ENCODE measurements around the gene SFI1.
"Not testable (repeated sequence)": the region's sequence is repeated elsewhere in the genome, so short reads cannot be mapped to it uniquely, and the experiment has no call there.

The SFI1 gene

DNA sequence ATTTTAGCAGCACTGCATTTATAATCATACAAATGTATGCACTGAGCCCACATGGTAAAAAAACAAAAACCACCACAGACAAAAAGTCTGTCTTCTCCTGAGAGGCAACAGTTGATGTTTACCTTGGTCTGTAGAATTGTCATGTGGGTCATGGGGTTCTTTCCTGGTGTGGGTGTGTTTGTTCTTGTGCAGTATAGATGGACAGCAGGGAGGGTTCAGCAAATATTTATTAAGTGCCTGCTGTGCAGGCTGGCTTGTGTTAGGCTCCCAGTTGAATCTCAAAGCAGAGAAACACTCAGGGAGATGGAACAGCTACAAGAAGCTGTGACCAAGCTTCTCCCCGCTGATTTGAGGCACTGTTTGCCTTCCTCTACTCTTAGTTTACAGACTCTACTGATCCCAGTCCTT is 83.5 kb downstream of the SFI1 start:
- FAIRE-seq (no peak), DNase-seq (ENCODE audit: extremely low spot score, insufficient read length, low read depth) (no peak)

DNA sequence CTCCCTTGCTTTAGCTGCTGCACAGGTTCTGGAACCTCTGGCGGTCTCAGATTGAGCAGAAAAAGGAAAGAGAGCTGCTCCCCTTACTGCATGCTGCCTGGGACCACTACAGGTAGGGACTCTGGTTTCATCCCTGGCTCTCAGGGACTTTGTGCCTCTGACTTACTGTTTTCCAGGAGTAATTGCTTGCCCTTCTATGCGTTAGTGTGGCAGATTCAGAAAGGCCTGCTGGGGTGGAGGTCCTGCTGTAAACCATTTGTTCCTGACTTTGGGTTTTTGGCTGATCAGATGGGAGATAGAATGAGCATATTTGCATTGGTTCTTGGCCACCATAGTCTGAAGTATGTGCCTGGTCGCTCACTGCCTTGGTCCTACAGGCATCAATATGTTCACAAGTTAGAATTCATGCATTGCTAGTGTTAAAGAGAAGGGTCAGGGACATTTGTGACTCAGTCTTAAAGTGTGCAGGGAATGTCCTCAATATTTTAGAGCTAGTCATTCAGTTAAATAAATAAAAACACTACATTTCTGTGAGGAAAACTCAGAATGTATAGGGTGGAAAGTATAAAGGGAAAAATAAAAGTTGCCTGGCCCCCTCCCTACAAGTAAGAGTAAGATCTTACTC is 87.6 kb downstream of the SFI1 start:
- FAIRE-seq, result no peak

DNA sequence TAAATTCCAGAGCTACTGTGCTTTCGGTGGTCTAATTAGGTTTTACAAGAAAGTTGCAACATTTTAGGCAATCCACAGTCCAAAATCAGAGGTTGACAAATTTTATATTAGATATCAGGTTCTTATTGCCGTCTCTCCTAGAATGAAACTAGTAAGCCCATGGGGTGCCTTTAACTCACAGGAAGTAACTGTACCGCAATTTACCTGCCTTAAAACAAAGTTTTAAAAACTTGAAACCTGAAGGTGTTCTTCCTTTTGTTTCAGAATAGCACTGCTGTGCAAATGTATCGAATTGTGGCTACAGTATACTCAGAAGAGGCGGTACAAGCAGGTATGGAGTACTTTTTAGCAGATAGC is 88.4 kb downstream of the SFI1 start:
- FAIRE-seq (no peak), DNase-seq (ENCODE audit: extremely low spot score, insufficient read length, low read depth) (no peak)

More for the DNA sequence above, 87.6 kb downstream of the SFI1 start:
- DNase-seq (ENCODE audit: extremely low spot score, insufficient read length, low read depth), result no peak

DNA sequence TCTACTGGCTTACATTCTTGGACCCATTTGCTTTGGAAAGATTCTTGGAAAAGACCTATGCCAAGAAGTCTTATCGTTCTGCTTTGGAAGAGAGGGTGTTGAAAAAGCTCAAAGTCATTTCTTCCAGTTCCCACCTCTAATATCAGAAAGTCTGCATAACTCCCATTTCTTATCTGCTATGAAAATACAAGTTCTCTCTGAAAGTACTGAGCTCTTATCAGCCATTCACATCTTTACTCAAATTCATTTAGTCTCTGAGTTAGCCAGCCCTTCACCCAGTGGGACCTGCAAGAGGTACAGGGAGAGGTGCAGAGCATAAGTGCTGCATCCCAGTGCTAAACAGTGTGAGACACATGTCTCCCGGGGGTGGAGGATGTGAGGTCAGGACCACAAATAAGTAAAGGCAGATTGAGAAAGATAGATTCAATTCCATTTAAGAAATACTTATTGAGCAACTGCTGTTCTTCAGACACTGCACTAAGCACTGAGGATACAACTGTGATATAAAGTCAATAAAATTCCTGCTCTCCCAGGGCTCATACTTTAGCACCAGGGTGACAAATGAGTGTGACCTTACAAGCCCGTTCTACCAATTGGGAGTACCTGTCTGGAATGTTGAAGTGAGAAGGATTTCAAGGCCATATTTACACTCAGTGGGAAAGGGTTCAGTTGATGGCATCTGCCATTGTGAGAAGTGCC is 89.0 kb downstream of the SFI1 start:
- DNase-seq (ENCODE audit: extremely low spot score, insufficient read length, low read depth) (no peak), FAIRE-seq (no peak)

DNA sequence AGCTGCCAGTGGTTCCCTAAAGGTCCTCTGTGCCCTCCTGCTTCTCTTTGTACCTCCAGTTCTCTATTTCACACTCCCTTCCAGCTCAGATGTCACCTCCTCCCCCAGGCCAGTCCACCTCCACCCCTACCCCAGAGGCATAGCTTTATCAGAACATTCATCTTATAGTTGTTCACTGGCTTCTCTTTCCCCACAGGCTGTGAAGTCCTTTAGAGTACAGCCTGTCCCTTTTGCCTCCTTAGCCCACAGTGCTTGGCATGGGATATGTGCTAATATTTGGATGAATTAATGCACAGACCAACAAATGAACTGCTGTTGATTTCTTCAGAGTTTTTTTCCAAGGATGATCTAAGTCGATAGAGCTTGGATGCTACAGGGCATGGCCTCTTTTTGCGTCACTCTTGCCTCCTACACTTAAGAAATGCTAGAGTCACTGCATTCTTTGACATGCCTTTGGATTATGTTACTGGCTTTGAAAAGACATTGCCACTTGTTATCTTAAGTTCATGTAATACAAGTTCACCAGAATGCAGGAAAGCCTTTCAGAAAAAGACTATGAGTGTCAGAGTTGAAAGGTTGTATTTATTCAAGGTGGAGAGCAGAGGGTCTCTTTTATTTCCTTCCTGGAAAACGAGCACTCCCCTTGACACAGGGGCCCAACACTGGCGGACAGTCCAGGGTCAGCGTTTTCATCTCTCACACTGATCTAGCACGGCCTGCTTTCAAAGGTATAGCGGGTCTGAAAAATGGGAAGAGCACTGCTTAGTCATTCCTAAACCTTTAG is 90.0 kb downstream of the SFI1 start:
- FAIRE-seq, result no peak
- no peak for DNase-seq (ENCODE audit: extremely low spot score, insufficient read length, low read depth)

DNA sequence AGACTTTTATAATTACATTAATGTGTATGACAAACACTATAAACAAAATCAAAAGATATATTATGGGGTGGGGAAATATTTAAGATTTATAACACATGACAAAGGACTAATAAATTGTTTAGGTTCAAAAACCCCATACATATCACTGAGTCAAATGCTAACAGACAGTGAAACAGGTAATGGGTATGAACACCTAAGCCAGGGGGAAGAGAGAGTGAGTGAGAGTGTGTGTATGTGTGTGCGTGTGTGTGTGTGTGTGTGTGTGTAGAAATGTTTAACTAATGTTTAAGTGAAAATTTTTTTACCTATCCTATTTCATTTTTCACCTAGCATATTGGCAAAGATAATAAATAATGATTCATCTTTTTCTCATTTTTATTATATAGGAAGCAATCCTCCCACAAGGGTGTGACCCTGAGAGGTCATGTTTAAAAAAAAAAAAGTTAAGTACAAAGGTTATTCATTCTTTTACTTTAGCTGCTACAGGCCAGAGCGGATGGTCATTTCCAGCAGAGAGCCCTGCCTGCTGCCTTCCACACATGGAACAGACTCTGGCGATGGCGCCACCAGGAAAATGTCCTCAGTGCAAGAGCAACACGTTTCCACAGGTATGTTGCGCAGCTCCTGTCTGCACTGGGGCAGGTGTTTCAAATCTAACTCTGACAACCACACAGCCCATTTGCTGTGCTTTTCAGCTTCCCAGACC is 92.8 kb downstream of the SFI1 start:
- FAIRE-seq, result no peak
- DNase-seq (ENCODE audit: extremely low spot score, insufficient read length, low read depth), result no peak

DNA sequence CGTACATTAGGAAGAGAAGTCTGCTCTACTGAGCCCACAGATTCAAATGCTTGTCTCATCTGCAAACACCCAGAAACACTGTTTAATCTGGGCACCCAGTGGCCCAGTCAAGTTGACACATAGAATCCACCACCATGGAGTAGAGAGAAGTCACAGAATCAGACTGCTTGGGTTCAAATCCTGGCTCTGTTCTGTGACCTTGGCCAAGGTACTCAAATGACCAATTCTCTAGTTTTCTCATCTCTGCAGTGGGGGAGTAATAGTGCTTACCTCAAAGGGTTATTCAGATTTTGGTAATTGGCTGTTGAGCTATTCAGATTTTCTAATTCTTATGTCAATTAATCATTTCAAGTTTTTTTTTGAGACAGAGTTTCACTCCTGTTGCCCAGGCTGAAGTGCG is 93.8 kb downstream of the SFI1 start:
- FAIRE-seq; DNase-seq (ENCODE audit: extremely low spot score, insufficient read length, low read depth): not testable (repeated sequence)

DNA sequence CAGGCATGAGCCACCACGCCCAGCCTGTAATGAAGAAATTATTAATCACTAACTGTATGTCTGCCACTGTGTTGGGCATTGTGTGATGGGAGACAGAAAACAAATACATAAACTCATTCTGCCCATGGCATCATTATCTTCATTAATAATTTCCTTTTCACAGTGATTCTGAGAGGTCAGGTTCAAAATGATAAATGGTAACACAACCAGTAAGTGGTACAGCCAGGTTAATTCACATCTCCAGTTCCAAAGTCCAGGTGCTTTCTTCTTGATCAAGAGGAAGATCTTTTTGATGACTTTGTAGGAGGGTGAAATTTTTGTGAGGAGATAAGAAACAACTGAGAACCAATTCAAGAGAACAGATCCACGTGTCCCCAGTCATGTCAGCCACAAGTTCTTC is 98.9 kb downstream of the SFI1 start:
- no peak for FAIRE-seq
- no peak for DNase-seq (ENCODE audit: extremely low spot score, insufficient read length, low read depth)

DNA sequence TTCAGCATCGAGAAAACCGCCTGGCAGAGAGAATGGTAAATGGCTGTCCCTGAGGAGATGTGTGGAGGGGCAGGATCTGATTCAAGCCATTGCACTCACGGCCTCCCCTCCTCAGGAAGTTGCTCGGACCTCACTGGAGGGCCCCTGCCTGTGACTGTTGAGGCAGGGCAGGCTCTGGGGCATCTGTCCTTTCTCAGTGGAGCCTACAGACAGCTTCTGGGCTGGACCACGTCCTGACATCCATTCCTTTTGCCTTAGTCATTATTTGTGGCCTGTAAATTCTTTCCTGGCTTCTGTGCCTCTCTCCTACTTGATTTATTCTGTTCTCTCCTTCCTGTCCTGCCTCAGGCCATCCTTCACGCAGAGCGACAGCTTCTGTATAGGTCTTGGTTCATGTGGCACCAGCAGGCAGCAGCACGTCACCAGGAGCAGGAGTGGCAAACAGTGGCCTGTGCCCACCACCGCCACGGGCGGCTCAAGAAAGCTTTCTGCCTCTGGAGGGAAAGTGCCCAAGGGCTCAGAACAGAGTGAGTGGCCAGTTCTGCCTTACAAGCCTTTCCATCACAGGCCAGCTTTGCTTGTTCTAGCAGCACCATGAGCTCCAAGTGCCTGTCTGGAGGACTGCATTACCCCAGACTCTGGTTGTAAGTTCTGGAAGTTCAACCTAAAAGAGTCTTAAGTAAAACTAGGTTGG is 106.1 kb downstream of the SFI1 start:
- no peak for DNase-seq (ENCODE audit: extremely low spot score, insufficient read length, low read depth)
- FAIRE-seq, result no peak

DNA sequence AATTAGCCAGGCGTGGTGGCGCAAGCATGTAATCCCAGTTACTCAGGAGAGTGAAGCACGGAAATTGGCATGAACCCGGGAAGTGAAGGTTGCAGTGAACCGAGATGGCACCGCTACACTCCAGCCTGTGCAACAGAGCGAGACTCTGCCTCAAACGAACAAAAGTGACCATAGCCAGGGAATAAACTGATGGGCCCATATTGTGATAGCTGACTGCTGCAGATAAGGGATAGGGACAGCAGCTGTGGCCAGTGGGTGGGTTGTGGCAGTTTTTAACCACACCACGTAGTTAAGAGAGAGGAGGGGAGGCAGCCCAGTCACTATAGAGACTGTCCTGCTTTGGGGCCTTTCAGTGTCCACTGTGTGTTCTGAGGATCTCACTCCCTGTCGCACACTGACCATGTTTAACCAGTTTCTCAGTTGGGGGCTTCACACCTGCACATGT is 106.8 kb downstream of the SFI1 start:
- FAIRE-seq, result no peak

DNA sequence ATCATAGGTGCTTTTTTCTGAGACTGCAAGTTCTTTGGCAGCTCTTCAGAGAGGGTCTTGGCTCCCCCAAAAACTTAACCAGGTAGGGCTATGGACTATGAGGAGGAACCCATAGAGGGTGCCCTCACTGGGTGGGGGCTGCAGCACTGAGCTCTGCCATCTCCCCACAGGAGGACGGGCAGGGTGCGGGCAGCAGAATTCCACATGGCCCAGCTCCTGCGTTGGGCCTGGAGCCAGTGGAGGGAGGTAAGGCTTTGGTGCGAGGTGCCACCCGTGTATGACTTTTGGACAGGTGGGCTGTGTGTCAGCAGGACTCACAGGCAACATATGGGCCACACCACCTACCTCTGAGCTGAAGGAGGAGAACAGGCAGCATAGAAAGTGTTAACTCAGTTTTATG is 107.2 kb downstream of the SFI1 start:
- no peak for FAIRE-seq
- DNase-seq (ENCODE audit: extremely low spot score, insufficient read length, low read depth), result no peak

More for the DNA sequence above, 106.8 kb downstream of the SFI1 start:
- no peak for DNase-seq (ENCODE audit: extremely low spot score, insufficient read length, low read depth)

DNA sequence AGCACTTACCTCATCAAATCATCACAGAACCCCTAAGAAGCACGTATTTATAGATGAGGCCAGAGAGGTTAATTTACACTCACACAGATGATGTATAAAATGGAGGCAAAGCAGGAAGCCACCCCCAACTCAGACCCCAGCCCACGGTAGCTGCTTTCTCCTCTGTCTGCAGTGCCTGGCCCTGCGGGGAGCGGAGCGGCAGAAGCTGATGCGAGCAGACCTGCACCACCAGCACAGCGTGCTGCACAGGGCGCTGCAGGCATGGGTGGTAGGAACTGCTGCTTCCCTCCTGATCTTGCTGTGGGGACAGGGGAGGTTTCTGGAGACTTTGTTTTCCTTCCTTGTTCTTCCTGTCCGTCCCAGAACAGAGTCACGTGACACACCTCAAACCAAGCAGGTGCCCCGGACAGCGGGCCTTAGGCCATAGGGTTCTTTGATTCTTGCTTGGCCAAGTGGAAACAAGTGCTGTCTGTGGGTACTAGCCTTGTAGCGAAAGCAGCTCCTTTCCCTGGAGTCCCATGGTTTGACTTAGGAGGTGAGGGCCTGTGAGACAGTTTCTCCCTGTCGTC is 107.9 kb downstream of the SFI1 start:
- no peak for FAIRE-seq
- no peak for DNase-seq (ENCODE audit: extremely low spot score, insufficient read length, low read depth)

DNA sequence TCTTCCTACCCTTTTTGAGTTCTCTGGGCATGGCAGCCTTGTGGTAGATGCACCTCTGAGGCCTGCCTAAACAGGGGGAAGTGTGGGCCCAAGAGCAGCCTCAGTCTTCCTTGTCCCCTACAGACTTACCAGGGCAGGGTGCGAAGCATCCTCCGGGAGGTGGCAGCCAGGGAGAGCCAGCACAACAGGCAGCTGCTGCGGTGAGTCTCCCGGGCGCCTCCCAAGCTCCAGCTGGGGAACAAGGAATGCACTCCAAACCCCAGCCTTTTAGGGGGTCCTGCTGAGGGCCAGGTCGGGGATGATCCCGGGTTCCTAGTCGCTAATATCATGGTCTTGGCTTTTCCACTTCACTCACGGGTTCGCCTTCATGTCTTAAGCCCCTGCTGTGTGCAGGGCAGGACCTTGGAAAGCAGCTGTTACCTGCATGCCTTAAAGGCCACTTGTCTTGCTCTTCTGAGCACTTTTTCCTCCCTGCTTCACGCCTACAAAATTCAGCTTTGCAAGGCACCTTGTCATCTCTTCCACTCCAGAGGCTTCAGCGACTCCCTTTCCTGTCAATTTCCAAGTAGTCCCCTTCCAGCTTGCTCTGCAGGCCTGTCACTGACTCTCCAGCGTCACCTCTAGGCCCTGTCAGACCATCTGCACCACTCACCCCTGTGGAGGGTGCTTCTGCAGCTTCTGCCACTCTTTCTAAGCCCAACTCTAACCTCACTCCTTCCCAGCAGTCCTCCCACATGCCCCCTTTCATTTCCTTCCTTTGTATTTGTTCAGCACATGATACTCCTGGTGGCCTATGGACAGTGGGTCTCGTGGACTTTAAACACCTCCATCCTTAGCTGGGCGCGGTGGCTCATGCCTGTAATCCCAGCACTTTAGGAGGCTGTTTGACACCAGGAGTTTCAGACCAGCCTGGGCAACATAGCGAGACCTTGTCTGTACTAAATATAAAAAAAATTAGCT is 108.7 kb downstream of the SFI1 start:
- no peak for FAIRE-seq

DNA sequence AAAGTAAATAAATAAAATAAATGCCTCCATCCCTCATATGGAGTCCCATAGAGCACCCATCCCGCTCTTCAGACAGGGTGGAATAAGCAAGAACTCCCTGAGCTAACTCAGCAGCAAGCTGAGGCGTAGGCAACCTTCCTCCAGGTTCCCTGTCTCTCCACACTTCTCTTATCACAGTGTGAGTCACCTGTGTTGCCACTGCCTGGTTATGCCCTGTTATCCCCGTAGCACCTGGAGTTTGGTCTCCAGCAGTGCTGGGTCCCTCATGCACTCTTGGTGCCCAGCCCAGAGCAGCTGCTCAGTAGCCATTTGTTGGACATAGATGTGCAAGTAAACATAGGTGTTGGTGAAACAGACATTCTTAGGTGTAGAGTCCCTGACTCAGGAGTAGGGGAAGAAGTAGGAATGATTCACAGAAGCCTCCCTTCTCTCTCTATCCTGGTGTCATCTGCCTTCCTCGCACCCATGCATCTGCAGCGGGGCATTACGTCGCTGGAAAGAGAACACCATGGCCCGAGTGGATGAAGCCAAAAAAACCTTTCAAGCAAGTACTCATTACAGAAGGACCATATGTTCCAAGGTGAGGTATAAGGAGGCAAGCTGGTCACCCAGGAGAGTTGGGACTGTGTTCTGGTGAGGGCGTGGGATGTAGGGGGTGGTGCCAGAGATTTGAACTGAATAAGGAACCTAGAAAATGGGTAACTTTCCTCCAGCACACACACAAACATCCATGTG is 109.7 kb downstream of the SFI1 start:
- no peak for FAIRE-seq
- DNase-seq (ENCODE audit: extremely low spot score, insufficient read length, low read depth), result no peak

More for the DNA sequence above, 108.7 kb downstream of the SFI1 start:
- no peak for DNase-seq (ENCODE audit: extremely low spot score, insufficient read length, low read depth)

DNA sequence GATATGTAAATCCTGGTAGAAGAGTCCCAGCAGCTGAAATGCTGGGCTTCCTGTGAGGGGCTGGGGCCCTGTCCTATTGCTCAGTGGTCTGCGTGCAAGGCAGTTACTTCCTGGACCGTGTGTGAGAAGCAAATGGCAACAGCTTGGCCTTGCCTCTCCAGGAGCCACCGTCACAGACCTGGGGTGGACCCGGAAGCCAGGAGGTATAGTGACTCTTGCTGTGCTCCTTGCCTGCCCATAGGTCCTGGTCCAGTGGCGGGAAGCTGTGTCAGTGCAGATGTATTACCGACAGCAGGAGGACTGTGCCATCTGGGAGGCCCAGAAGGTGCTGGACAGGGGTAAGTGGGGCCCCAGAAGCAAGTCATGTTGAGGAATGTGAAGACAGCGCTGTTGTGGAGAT is 111.4 kb downstream of the SFI1 start:
- FAIRE-seq (no peak), DNase-seq (ENCODE audit: extremely low spot score, insufficient read length, low read depth) (no peak)

DNA sequence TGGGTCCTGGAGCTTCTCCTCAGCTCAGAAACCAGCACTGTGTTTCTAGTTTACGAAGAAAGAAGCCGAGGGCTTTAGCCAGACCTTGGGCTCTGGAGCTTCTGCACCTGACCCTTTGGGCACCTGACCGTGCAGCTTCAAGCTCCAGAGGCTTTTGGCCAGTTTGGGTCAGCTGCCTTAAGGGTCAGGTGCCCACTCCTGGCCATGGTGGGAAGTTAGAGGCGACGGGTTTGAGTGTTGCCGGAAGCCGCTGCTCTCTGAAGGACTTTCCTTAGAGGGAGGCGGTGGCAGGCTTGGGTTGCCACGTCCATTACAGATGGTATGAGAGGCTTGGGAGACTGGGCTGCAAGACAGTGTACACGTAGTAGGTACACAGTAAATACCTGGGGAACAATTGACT is 113.4 kb downstream of the SFI1 start:
- DNase-seq (ENCODE audit: extremely low spot score, insufficient read length, low read depth) (no peak), FAIRE-seq (no peak)

DNA sequence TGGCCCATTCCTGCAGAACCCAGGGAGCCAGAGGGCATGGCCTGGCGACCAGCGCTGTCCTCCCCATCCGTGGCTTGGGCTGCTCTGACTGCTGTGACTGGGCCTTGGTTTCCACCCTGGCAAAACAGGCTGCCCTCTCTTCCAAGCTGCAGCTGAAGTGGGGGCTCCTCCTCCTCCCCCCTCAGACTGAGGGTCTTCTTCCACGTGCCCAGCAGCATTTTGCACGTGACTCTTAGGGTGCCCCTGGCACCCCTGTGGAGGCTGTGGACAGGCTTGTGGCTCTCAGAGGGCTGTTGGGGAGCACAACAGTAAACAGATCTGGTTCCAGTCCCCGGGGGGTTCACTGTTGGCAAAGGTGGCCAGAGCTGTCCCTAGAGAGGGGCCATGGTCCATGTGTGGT is 114.3 kb downstream of the SFI1 start:
- no peak for FAIRE-seq
- DNase-seq (ENCODE audit: extremely low spot score, insufficient read length, low read depth), result no peak

All from GM18507 (cell line).